Duodenal mucosa (tissue), 2 donors: ENCODE results near the gene ABCD1.

Experiments
- H3K27ac ChIP-seq: one replicate; pipeline ENCODE4 v1.7.0; 2013; ENCODE audit warnings: low read depth, low read length
- H3K27me3 ChIP-seq, 2 donors: one replicate each; pipeline ENCODE4 v1.7.0; 2013; ENCODE audit warnings: low read length in 2 of 2, control low read depth in 1 of 2; ENCODE audit not compliant: insufficient read depth in 2 of 2, control insufficient read depth in 1 of 2
- H3K36me3 ChIP-seq, 2 donors: one replicate each; pipeline ENCODE4 v1.7.0; 2013; ENCODE audit warnings: low read length in 2 of 2, control low read depth in 1 of 2; ENCODE audit not compliant: insufficient read depth in 2 of 2, control insufficient read depth in 1 of 2
- H3K4me1 ChIP-seq, 2 donors: one replicate each; pipeline ENCODE4 v1.7.0; 2013; ENCODE audit warnings: low read length in 2 of 2, control low read depth in 1 of 2; ENCODE audit not compliant: insufficient read depth in 2 of 2, control insufficient read depth in 1 of 2
- H3K4me3 ChIP-seq, 2 donors: one replicate each; pipeline ENCODE4 v1.7.0; 2013; ENCODE audit warnings: low read length in 2 of 2, low read depth in 1 of 2
- H3K9ac ChIP-seq, 2 donors: one replicate each; pipeline ENCODE4 v1.7.0; 2013; ENCODE audit warnings: low read length in 2 of 2, low read depth in 1 of 2
- H3K9me3 ChIP-seq, 2 donors: one replicate each; pipeline ENCODE4 v1.7.0; 2013; ENCODE audit warnings: low read length in 2 of 2, control low read depth in 1 of 2; ENCODE audit not compliant: control insufficient read depth in 1 of 2

The ABCD1 gene

GRCh38 chrX:153768311-153769157, 43.9 kb downstream of the ABCD1 start:
- Histone ChIP-seq H3K4me3 (no peak overlapping the region), H3K36me3 (no peaks in the 10 kb centered on the region), H3K9me3 (no peaks in the 10 kb centered on the region), H3K27ac (no peak overlapping the region), H3K9ac (no peak overlapping the region), H3K27me3 (no peaks in the 10 kb centered on the region), H3K4me1 (peaks cover 0 to 7% of the 10 kb centered on the region in 2 donors)

GRCh38 chrX:153769158-153769864, 44.7 kb downstream of the ABCD1 start:
- Histone ChIP-seq H3K4me1 (peaks cover 0 to 3% of the 10 kb centered on the region in 2 donors), H3K27ac (no peak overlapping the region), H3K27me3 (no peaks in the 10 kb centered on the region), H3K4me3 (no peak overlapping the region), H3K36me3 (no peaks in the 10 kb centered on the region), H3K9me3 (no peaks in the 10 kb centered on the region), H3K9ac (no peak overlapping the region)

- Histone ChIP-seq H3K27ac (no peak overlapping the region), H3K4me3 (no peak overlapping the region), H3K9ac (no peak overlapping the region), H3K4me1 (no peaks in the 10 kb centered on the region), H3K9me3 (no peaks in the 10 kb centered on the region), H3K27me3 (no peaks in the 10 kb centered on the region), H3K36me3 (no peaks in the 10 kb centered on the region)
Measured at GRCh38 chrX:153769865-153770600, 45.4 kb downstream of the ABCD1 start.

- Histone ChIP-seq H3K9me3 (no peaks in the 10 kb centered on the region), H3K4me1 (no peaks in the 10 kb centered on the region), H3K27ac (no peak overlapping the region), H3K4me3 (no peak overlapping the region), H3K36me3 (no peaks in the 10 kb centered on the region), H3K9ac (no peak overlapping the region), H3K27me3 (no peaks in the 10 kb centered on the region)
Measured at GRCh38 chrX:153770601-153771414, 46.2 kb downstream of the ABCD1 start.

GRCh38 chrX:153771415-153772315, 47.0 kb downstream of the ABCD1 start:
- no peak overlapping the region for H3K4me3 ChIP-seq
- no peak overlapping the region for H3K27ac ChIP-seq
- no peak overlapping the region for H3K9ac ChIP-seq
- no peaks in the 10 kb centered on the region for H3K27me3 ChIP-seq
- H3K36me3 ChIP-seq: no peaks in the 10 kb centered on the region
- no peaks in the 10 kb centered on the region for H3K4me1 ChIP-seq
- no peaks in the 10 kb centered on the region for H3K9me3 ChIP-seq

- no peaks in the 10 kb centered on the region for H3K9me3 ChIP-seq
- H3K4me3 ChIP-seq: no peak overlapping the region
- H3K9ac ChIP-seq: no peak overlapping the region
- no peaks in the 10 kb centered on the region for H3K36me3 ChIP-seq
- H3K4me1 ChIP-seq: no peaks in the 10 kb centered on the region
- no peak overlapping the region for H3K27ac ChIP-seq
- no peaks in the 10 kb centered on the region for H3K27me3 ChIP-seq
Measured at GRCh38 chrX:153772316-153773217, 47.9 kb downstream of the ABCD1 start.

- H3K4me1 ChIP-seq: no peaks in the 10 kb centered on the region
- no peaks in the 10 kb centered on the region for H3K27me3 ChIP-seq
- H3K4me3 ChIP-seq: no peak overlapping the region
- no peak overlapping the region for H3K9ac ChIP-seq
- no peak overlapping the region for H3K27ac ChIP-seq
- no peaks in the 10 kb centered on the region for H3K9me3 ChIP-seq
- H3K36me3 ChIP-seq: no peaks in the 10 kb centered on the region
Measured at GRCh38 chrX:153773218-153773611, 48.6 kb downstream of the ABCD1 start.

GRCh38 chrX:153773741-153774575, 49.3 kb downstream of the ABCD1 start:
- H3K36me3 ChIP-seq: no peaks in the 10 kb centered on the region
- no peaks in the 10 kb centered on the region for H3K27me3 ChIP-seq
- H3K4me1 ChIP-seq: no peaks in the 10 kb centered on the region
- H3K9ac ChIP-seq: no peak overlapping the region
- no peaks in the 10 kb centered on the region for H3K9me3 ChIP-seq
- no peak overlapping the region for H3K27ac ChIP-seq
- H3K4me3 ChIP-seq: no peak overlapping the region
